Amniotic stem cell (primary cell): Measurements from ENCODE around the gene CITED2.

Experiments used
- DNase-seq: peaks from one replicate; lab custom pipeline; 2025; lab: John Stamatoyannopoulos, UW

CITED2 gene

GRCh38 chr6:139381216-139381865 is 6.9 kb upstream of the CITED2 start:
- DNase-seq, result no peak

GRCh38 chr6:139380611-139381010 is 6.2 kb upstream of the CITED2 start:
- no peak for DNase-seq

- no peak for DNase-seq
Observed at GRCh38 chr6:139380168-139380567, 5.7 kb upstream of the CITED2 start.

- DNase-seq, result no peak
Observed at GRCh38 chr6:139378882-139379341, 4.5 kb upstream of the CITED2 start.

- DNase-seq, result no peak
Observed at GRCh38 chr6:139378226-139378625, 3.8 kb upstream of the CITED2 start.

- DNase-seq, result no peak
Observed at GRCh38 chr6:139376604-139377218, 2.3 kb upstream of the CITED2 start.

- no peak for DNase-seq
Observed at GRCh38 chr6:139376017-139376330, 1.5 kb upstream of the CITED2 start.

GRCh38 chr6:139375226-139376016 is 973 bp upstream of the CITED2 start:
- peak; percentile 94 for DNase-seq

- no peak for DNase-seq
Observed at GRCh38 chr6:139373928-139374356, 506 bp downstream of the CITED2 start.

GRCh38 chr6:139373154-139373927 is 1.1 kb downstream of the CITED2 start:
- peak; percentile 41 for DNase-seq

- DNase-seq, result no peak
Observed at GRCh38 chr6:139372326-139373153, 1.9 kb downstream of the CITED2 start.

GRCh38 chr6:139371421-139372203 is 2.8 kb downstream of the CITED2 start:
- DNase-seq, result no peak

- no peak for DNase-seq
Observed at GRCh38 chr6:139370999-139371345, 3.5 kb downstream of the CITED2 start.

GRCh38 chr6:139370283-139370998 is 4.0 kb downstream of the CITED2 start:
- no peak for DNase-seq

- peak; percentile 71 for DNase-seq
Observed at GRCh38 chr6:139369568-139370282, 4.7 kb downstream of the CITED2 start.

GRCh38 chr6:139369068-139369467 is 5.4 kb downstream of the CITED2 start:
- DNase-seq, result no peak

GRCh38 chr6:139368661-139369060 is 5.8 kb downstream of the CITED2 start:
- no peak for DNase-seq

GRCh38 chr6:139367810-139368351 is 6.6 kb downstream of the CITED2 start:
- DNase-seq, result no peak

- DNase-seq, result no peak
Observed at GRCh38 chr6:139364982-139365379, 9.5 kb downstream of the CITED2 start.
